ENCODE data around the gene CLASRP.

The CLASRP gene

GRCh38 chr19:45038931-45039893 is at the start of gene CLASRP:
CLASRP (plus strand) TSS chr19:45039045; CDS start chr19:45040213, 1,168 bp downstream.
- ATAC-seq (ENCODE audit: low read depth) (peak; percentile 98), DNase-seq (ENCODE audit: low spot score) (peak; percentile 86)
- TF ChIP-seq, protein P1, sequence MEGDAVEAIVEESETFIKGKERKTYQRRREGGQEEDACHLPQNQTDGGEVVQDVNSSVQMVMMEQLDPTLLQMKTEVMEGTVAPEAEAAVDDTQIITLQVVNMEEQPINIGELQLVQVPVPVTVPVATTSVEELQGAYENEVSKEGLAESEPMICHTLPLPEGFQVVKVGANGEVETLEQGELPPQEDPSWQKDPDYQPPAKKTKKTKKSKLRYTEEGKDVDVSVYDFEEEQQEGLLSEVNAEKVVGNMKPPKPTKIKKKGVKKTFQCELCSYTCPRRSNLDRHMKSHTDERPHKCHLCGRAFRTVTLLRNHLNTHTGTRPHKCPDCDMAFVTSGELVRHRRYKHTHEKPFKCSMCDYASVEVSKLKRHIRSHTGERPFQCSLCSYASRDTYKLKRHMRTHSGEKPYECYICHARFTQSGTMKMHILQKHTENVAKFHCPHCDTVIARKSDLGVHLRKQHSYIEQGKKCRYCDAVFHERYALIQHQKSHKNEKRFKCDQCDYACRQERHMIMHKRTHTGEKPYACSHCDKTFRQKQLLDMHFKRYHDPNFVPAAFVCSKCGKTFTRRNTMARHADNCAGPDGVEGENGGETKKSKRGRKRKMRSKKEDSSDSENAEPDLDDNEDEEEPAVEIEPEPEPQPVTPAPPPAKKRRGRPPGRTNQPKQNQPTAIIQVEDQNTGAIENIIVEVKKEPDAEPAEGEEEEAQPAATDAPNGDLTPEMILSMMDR (IDR thresholded peaks at IDR 0.05; ENCODE audit: poor library complexity, severe bottlenecking): no peak
- Histone ChIP-seq H3K27ac (ENCODE audit: poor library complexity, severe bottlenecking) (peak within 1 kb of the TSS; percentile 71), H3K9me3 (ENCODE audit: severe bottlenecking) (no peaks in the 10 kb centered on the region), H3K36me3 (ENCODE audit: low read depth) (peaks cover 45% of the 10 kb centered on the region), H3K4me1 (ENCODE audit: insufficient read depth, poor library complexity, severe bottlenecking) (no peaks in the 10 kb centered on the region), H3K4me3 (ENCODE audit: severe bottlenecking) (peak within 1 kb of the TSS; percentile 95), H3K27me3 (ENCODE audit: insufficient read depth, poor library complexity, severe bottlenecking) (no peaks in the 10 kb centered on the region)

GRCh38 chr19:44990459-44990858 is 48.4 kb upstream of the CLASRP start:
- H3K27ac ChIP-seq (ENCODE audit: poor library complexity, severe bottlenecking): no peak overlapping the region
- no peaks in the 10 kb centered on the region for H3K4me1 ChIP-seq (ENCODE audit: insufficient read depth, poor library complexity, severe bottlenecking)
- TF ChIP-seq, protein P1 (IDR thresholded peaks at IDR 0.05; ENCODE audit: poor library complexity, severe bottlenecking): no peak
- no peaks in the 10 kb centered on the region for H3K27me3 ChIP-seq (ENCODE audit: insufficient read depth, poor library complexity, severe bottlenecking)
- no peaks in the 10 kb centered on the region for H3K9me3 ChIP-seq (ENCODE audit: severe bottlenecking)
- H3K36me3 ChIP-seq (ENCODE audit: low read depth): peaks cover 7% of the 10 kb centered on the region
- H3K4me3 ChIP-seq (ENCODE audit: severe bottlenecking): no peak overlapping the region
- ATAC-seq (ENCODE audit: low read depth): no peak
- no peak for DNase-seq (ENCODE audit: low spot score)

- ATAC-seq (ENCODE audit: low read depth): no peak
- Histone ChIP-seq H3K4me3 (ENCODE audit: severe bottlenecking) (no peak overlapping the region), H3K36me3 (ENCODE audit: low read depth) (peaks cover 7% of the 10 kb centered on the region), H3K27me3 (ENCODE audit: insufficient read depth, poor library complexity, severe bottlenecking) (no peaks in the 10 kb centered on the region), H3K27ac (ENCODE audit: poor library complexity, severe bottlenecking) (no peak overlapping the region), H3K9me3 (ENCODE audit: severe bottlenecking) (no peaks in the 10 kb centered on the region), H3K4me1 (ENCODE audit: insufficient read depth, poor library complexity, severe bottlenecking) (no peaks in the 10 kb centered on the region)
- DNase-seq (ENCODE audit: low spot score): no peak
- TF ChIP-seq, protein P1 (IDR thresholded peaks at IDR 0.05; ENCODE audit: poor library complexity, severe bottlenecking): no peak
Observed at GRCh38 chr19:44990966-44991365, 47.9 kb upstream of the CLASRP start.

DNA sequence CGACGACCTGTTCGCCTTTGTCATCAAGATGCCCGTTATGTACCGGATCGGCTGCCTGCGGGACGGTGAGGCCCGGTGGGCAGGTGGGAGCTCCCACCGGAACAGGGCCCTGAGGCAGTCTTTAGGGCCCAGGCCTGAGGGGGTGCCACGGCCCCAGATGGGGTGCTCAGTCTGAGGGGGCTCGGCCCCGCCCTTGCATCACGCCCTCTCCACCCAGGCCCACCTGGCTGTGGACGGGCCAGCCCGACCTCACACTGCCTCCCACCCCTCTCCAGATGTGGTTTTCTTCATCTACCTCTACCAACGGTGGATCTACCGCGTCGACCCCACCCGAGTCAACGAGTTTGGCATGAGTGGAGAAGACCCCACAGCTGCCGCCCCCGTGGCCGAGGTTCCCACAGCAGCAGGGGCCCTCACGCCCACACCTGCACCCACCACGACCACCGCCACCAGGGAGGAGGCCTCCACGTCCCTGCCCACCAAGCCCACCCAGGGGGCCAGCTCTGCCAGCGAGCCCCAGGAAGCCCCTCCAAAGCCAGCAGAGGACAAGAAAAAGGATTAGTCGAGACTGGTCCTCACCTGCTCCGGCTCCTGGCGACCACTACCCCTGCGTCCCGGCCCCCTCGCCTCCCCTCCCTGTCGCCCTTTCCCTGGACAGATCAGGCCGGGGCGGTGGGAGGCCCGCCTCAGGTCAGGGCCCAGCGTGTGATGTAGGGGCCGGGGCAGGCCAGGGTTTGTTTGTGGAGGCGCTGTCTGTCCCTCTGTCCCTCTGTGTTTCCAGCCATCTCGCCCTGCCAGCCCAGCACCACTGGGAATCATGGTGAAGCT is 46.3 kb upstream of the CLASRP start:
- H3K27ac ChIP-seq (ENCODE audit: poor library complexity, severe bottlenecking): no peak overlapping the region
- DNase-seq (ENCODE audit: low spot score): no peak
- H3K9me3 ChIP-seq (ENCODE audit: severe bottlenecking): no peaks in the 10 kb centered on the region
- ATAC-seq (ENCODE audit: low read depth): no peak
- no peaks in the 10 kb centered on the region for H3K4me1 ChIP-seq (ENCODE audit: insufficient read depth, poor library complexity, severe bottlenecking)
- peaks cover 7% of the 10 kb centered on the region; the same call in 1 of the 2 replicates for H3K36me3 ChIP-seq (ENCODE audit: low read depth)
- TF ChIP-seq, protein P1 (IDR thresholded peaks at IDR 0.05; ENCODE audit: poor library complexity, severe bottlenecking): no peak
- no peaks in the 10 kb centered on the region for H3K27me3 ChIP-seq (ENCODE audit: insufficient read depth, poor library complexity, severe bottlenecking)
- no peak overlapping the region for H3K4me3 ChIP-seq (ENCODE audit: severe bottlenecking)
